Activated CD8-positive, alpha-beta T cell treated with anti-CD3 and anti-CD28 coated beads for 36 hours (primary cell): Measurements from ENCODE around the gene RPRD2. TPM values are rescaled to one million over a fixed set of nuclear protein-coding genes. Genes with fewer than 3 reads are reported as not detected.

Source experiments
- ATAC-seq: fragments of 200-7000 bp; cut with Tn5 transposase; one replicate; pipeline ENCODE4 v1.10.0; 2021; ENCODE audit warnings: mild to moderate bottlenecking, moderate library complexity
- CTCF ChIA-PET: fragments of 350-600 bp; sonication (Branson Sonifier 250); formaldehyde crosslinking; loops from one replicate; lab custom pipeline; 2021; ENCODE audit warnings: antibody characterized with exemption; lab: Charles Lee
- POLR2A ChIA-PET: fragments of 350-600 bp; sonication (Branson Sonifier 250); formaldehyde crosslinking; loops from one replicate; lab custom pipeline; 2021; ENCODE audit warnings: antibody characterized with exemption; lab: Charles Lee
- DNase-seq: peaks from one replicate; pipeline ENCODE4 v3.0.0-alpha.2; 2020
- H3K27ac Mint-ChIP-seq: one replicate; pipeline ENCODE4 v1.8.0; 2021; ENCODE audit warnings: mild to moderate bottlenecking, mixed read lengths
- H3K27me3 Mint-ChIP-seq: one replicate; pipeline ENCODE4 v1.8.0; 2021; ENCODE audit warnings: mixed read lengths
- H3K36me3 Mint-ChIP-seq: one replicate; pipeline ENCODE4 v1.8.0; 2021; ENCODE audit warnings: low read depth, mixed read lengths
- H3K4me1 Mint-ChIP-seq: one replicate; pipeline ENCODE4 v1.8.0; 2021; ENCODE audit warnings: low read depth, mixed read lengths
- H3K4me3 Mint-ChIP-seq: one replicate; pipeline ENCODE4 v1.8.0; 2021; ENCODE audit warnings: mild to moderate bottlenecking, moderate library complexity, mixed read lengths
- H3K9me3 Mint-ChIP-seq: one replicate; pipeline ENCODE4 v1.8.0; 2021; ENCODE audit warnings: mixed read lengths
- intact Hi-C: fragments of 100-400 bp; cut with micrococcal nuclease; formaldehyde crosslinking; loops from one replicate; pipeline ENCODE4 v1.10.0; 2022
- total RNA-seq, 2 experiments: library from RNA; stranded (reverse); gene quantifications; one replicate each; pipeline ENCODE4 v1.2.3, GENCODE V29; 2021
- TF ChIP-seq, protein P1 (sequence below): fragments of 200-600 bp; IDR thresholded peaks from one replicate; pipeline ENCODE4 v1.8.0; 2022; ENCODE audit warnings: antibody characterized with exemption, mild to moderate bottlenecking

Gene RPRD2
- total RNA-seq, 2 experiments from 2014 or later = 17.6 to 19.4 TPM

DNA sequence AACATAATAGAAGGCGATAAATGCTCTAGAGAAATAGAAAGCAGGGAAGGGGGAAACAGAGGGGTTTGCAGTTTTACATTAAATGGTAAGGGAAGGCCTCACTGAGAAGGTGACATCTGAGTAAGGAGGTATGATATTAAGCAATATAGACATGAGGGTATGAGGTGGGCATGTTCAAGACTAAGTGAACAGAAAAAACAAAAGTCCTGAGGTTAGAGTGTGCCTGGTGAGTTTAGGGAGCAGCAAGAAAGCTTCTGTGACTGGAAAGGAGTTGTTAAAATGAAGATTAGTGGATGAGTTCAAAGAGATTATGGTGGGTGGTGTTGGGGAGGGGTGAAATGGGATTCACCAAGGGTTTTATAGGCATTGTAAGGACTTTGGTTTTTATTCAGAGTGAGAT lies 8.6 kb downstream of the RPRD2 start:
- POLR2A ChIA-PET = no interaction called here
- no peak overlapping the region for H3K4me3 Mint-ChIP-seq
- H3K4me1 Mint-ChIP-seq = peaks cover 64% of the 10 kb centered on the region
- peak; percentile 40 for ATAC-seq
- intact Hi-C loops = no loop called here
- no peaks in the 10 kb centered on the region for H3K27me3 Mint-ChIP-seq
- DNase-seq = no peak
- TF ChIP-seq, protein P1, sequence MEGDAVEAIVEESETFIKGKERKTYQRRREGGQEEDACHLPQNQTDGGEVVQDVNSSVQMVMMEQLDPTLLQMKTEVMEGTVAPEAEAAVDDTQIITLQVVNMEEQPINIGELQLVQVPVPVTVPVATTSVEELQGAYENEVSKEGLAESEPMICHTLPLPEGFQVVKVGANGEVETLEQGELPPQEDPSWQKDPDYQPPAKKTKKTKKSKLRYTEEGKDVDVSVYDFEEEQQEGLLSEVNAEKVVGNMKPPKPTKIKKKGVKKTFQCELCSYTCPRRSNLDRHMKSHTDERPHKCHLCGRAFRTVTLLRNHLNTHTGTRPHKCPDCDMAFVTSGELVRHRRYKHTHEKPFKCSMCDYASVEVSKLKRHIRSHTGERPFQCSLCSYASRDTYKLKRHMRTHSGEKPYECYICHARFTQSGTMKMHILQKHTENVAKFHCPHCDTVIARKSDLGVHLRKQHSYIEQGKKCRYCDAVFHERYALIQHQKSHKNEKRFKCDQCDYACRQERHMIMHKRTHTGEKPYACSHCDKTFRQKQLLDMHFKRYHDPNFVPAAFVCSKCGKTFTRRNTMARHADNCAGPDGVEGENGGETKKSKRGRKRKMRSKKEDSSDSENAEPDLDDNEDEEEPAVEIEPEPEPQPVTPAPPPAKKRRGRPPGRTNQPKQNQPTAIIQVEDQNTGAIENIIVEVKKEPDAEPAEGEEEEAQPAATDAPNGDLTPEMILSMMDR = no peak
- H3K27ac Mint-ChIP-seq = peak overlapping the region; percentile 73
- CTCF ChIA-PET = interaction anchor here (1.1 to 1.9 kb wide), 2 partner anchors 47 to 160 kb away, joined by 3 to 6 read pairs; no protein-coding TSS in a partner anchor
- H3K9me3 Mint-ChIP-seq = no peaks in the 10 kb centered on the region
- H3K36me3 Mint-ChIP-seq = peaks cover 12% of the 10 kb centered on the region

DNA sequence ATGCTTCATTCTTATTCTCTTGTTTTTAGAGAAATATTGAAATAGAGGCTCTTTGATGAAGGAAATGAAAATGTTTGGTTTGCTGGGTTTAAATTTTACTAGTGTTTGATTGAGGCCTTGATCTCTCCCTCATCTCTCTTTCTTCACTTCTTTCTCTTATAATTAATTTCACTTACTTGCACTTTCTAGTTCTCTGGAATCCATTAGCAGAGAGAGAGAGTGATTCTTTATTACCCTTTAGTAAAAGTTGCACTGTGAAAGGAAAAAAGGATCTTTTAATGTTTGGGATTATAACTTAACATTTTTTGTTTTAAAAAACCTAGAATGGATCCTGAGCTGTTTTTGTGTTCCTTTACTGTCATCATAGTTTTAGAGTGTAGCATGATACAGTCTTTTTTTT lies 12.2 kb downstream of the RPRD2 start:
- intact Hi-C loops = no loop called here
- H3K4me1 Mint-ChIP-seq = peaks cover 51% of the 10 kb centered on the region
- DNase-seq (no peak), ATAC-seq (no peak)
- peaks cover 5% of the 10 kb centered on the region for H3K36me3 Mint-ChIP-seq
- ChIA-PET POLR2A (interaction anchor here (0.6 to 1.0 kb wide), 3 partner anchors 18 to 309 kb away, joined by 3 to 5 read pairs (median 3); no protein-coding TSS in a partner anchor), CTCF (interaction anchor here (1.3 kb wide), 1 partner anchor 12 kb away, joined by 3 read pairs; the partner anchor contains the start of gene RPRD2)
- H3K4me3 Mint-ChIP-seq = no peak overlapping the region
- H3K27me3 Mint-ChIP-seq = no peaks in the 10 kb centered on the region
- H3K27ac Mint-ChIP-seq = peak overlapping the region; percentile 50
- no peaks in the 10 kb centered on the region for H3K9me3 Mint-ChIP-seq
- TF ChIP-seq, protein P1 = no peak

DNA sequence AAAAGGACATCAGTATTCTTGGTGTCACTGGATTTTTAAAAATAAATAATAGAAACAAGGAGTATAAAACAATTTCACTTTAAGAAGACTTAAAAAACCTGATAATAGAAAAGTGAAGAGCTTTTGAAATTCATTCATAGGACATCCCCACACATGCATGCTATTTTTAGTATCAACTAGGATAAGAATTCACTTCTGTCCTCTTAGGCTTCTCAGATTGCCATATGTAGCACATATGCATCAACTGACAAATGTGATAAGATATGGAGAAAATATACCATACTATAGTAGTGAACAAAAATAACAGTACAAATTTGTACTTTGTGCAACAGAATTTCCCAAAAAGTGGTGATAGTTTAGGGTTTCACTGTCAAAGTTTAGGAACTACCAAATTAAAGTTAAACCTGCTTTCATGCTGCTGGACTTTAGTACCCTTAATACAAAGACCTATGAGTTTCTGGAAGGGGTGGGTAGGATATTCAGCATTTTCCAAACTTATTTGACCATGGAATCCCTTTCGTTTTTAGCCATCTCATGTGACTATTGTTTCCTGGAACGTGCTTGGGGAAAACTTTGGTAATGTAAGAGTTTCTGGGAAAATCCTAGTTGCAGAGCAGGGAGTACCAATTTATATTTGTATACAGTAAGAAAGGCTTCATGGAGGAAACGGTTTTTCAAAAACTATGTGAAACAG lies 19.8 kb downstream of the RPRD2 start:
- Mint-ChIP-seq H3K27ac (no peak overlapping the region), H3K27me3 (no peaks in the 10 kb centered on the region), H3K4me1 (peaks cover 32% of the 10 kb centered on the region), H3K4me3 (no peak overlapping the region), H3K9me3 (no peaks in the 10 kb centered on the region), H3K36me3 (peaks cover 3% of the 10 kb centered on the region)
- CTCF ChIA-PET = interaction anchor here (1.5 to 1.6 kb wide), 2 partner anchors 9 to 128 kb away, joined by 4 read pairs; no protein-coding TSS in a partner anchor
- ATAC-seq = no peak
- TF ChIP-seq, protein P1 = no peak
- intact Hi-C loops = no loop called here
- POLR2A ChIA-PET = interaction anchor here (1.0 kb wide), 2 partner anchors 12 to 20 kb away, joined by 3 to 6 read pairs; partner anchors contain the start of gene RPRD2
- no peak for DNase-seq

DNA sequence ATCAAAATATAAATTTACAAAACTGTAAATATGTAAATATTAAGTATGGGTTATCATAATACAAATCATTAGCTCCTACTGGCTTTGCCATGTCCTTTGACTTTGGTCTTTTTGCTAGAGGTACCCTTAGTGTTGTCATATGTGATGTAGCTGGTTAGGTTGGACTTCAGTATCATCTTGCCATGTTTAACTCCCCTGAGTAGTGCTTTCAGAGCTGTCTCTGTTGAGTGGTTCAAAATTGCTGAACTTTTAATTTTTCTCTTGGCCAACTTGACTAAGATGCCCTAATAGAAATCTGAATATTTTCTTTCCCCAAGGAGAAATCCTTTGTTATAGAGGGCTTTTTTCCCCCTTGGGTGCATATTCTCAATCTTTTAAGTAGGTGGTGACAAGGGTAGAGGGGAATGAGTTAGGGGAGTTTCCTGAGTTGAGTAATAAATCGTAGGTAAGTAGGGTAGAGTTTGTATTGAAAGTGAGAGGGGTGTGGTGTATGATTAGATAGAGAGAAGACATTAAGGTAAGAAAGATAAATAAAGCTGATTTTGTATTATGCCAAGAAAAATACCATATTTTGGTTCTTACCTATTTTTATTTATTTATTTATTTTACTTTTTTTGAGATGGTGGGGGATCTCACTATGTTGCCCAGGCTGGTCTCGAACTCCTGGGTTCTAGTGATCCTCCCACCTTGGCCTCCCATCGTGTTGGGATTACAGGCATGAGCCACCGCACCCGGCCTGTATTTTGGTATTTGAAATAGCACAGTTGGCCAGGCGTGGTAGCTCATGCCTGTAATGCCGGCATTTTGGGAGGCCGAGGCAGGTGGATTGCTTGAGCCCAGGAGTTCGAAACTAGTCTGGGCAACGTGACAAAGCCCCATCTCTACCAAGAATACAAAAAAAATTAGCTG lies 21.8 kb downstream of the RPRD2 start:
- H3K27me3 Mint-ChIP-seq = no peaks in the 10 kb centered on the region
- no peaks in the 10 kb centered on the region for H3K9me3 Mint-ChIP-seq
- intact Hi-C loops = no loop called here
- H3K27ac Mint-ChIP-seq = peak overlapping the region; percentile 50
- H3K4me1 Mint-ChIP-seq = peaks cover 38% of the 10 kb centered on the region
- no peak overlapping the region for H3K4me3 Mint-ChIP-seq
- TF ChIP-seq, protein P1 = no peak
- H3K36me3 Mint-ChIP-seq = peaks cover 3% of the 10 kb centered on the region
- CTCF ChIA-PET = interaction anchor here (0.7 to 1.9 kb wide), 4 partner anchors 14 to 147 kb away, joined by 3 to 6 read pairs (median 4); no protein-coding TSS in a partner anchor
- DNase-seq = no peak
- POLR2A ChIA-PET = interaction anchor here (0.6 to 1.2 kb wide), 5 partner anchors 9 to 375 kb away, joined by 3 read pairs; no protein-coding TSS in a partner anchor
- peak; percentile 72 for ATAC-seq
